HEK293 (cell line): ENCODE results near the gene MLLT3.
A peak's percentile ranks its signal among the peaks of the same experiment; 100 is the strongest.

Source experiments
- ATF2 ChIP-seq: fragments of 450-650 bp; formaldehyde crosslinking; IDR thresholded peaks from 2 replicates; pipeline ENCODE4 v1.5.1; 2016; ENCODE audit warnings: missing biosample characterization, missing genetic modification characterization, low read depth
- BCL11A ChIP-seq: fragments of 450-650 bp; formaldehyde crosslinking; IDR thresholded peaks from 2 replicates; pipeline ENCODE4 v1.5.1; 2016; ENCODE audit warnings: low read depth, missing biosample characterization, missing genetic modification characterization
- HOXA7 ChIP-seq: sonication (generic); formaldehyde crosslinking; IDR thresholded peaks from 2 replicates; pipeline ENCODE4 v1.8.1; 2022; ENCODE audit warnings: missing genetic modification reagents, borderline replicate concordance
- OSR2 ChIP-seq: fragments of 450-650 bp; formaldehyde crosslinking; IDR thresholded peaks from 2 replicates; pipeline ENCODE4 v1.5.1; 2016; ENCODE audit warnings: missing biosample characterization, missing genetic modification characterization
- SP3 ChIP-seq: fragments of 450-650 bp; formaldehyde crosslinking; IDR thresholded peaks from 2 replicates; pipeline ENCODE4 v1.5.1; 2016; ENCODE audit warnings: missing biosample characterization, missing genetic modification characterization
- TSHZ1 ChIP-seq: fragments of 450-650 bp; formaldehyde crosslinking; IDR thresholded peaks from 2 replicates; pipeline ENCODE4 v1.5.1; 2016; ENCODE audit warnings: missing biosample characterization, missing genetic modification characterization, borderline replicate concordance
- YY1 ChIP-seq: fragments of 450-650 bp; formaldehyde crosslinking; IDR thresholded peaks from 2 replicates; pipeline ENCODE4 v1.5.1; 2018; ENCODE audit warnings: missing biosample characterization, missing genetic modification characterization
- ZBTB44 ChIP-seq: fragments of 450-650 bp; IDR thresholded peaks from 2 replicates; pipeline ENCODE4 v1.5.1; 2018; ENCODE audit warnings: missing biosample characterization, mild to moderate bottlenecking, missing genetic modification characterization
- ZFP41 ChIP-seq: fragments of 450-650 bp; formaldehyde crosslinking; IDR thresholded peaks from 2 replicates; pipeline ENCODE4 v1.5.1; 2016; ENCODE audit warnings: missing biosample characterization, missing genetic modification characterization, borderline replicate concordance
- ZNF138 ChIP-seq: fragments of 450-650 bp; formaldehyde crosslinking; IDR thresholded peaks from 2 replicates; pipeline ENCODE4 v1.5.1; 2016; ENCODE audit warnings: missing biosample characterization, missing genetic modification characterization, borderline replicate concordance
- ZNF140 ChIP-seq: fragments of 450-650 bp; formaldehyde crosslinking; IDR thresholded peaks from 2 replicates; pipeline ENCODE4 v1.5.1; 2016; ENCODE audit warnings: missing biosample characterization, missing genetic modification characterization
- ZNF19 ChIP-seq: fragments of 450-650 bp; formaldehyde crosslinking; IDR thresholded peaks from 2 replicates; pipeline ENCODE4; 2016; ENCODE audit warnings: missing biosample characterization, missing genetic modification characterization, low read depth
- ZNF2 ChIP-seq: fragments of 450-650 bp; formaldehyde crosslinking; IDR thresholded peaks from 2 replicates; pipeline ENCODE4 v1.5.1; 2016; ENCODE audit warnings: missing biosample characterization, missing genetic modification characterization
- ZNF223 ChIP-seq: fragments of 450-650 bp; formaldehyde crosslinking; IDR thresholded peaks from 2 replicates; pipeline ENCODE4 v1.5.1; 2016; ENCODE audit warnings: missing biosample characterization, missing genetic modification characterization
- ZNF248 ChIP-seq: fragments of 450-650 bp; formaldehyde crosslinking; IDR thresholded peaks from 2 replicates; pipeline ENCODE4 v1.5.1; 2017; ENCODE audit warnings: missing biosample characterization, missing genetic modification characterization
- ZNF266 ChIP-seq: fragments of 450-650 bp; formaldehyde crosslinking; IDR thresholded peaks from 2 replicates; pipeline ENCODE4 v1.5.1; 2016; ENCODE audit warnings: missing biosample characterization, missing genetic modification characterization, low read depth
- ZNF280C ChIP-seq: fragments of 450-650 bp; formaldehyde crosslinking; IDR thresholded peaks from 2 replicates; pipeline ENCODE4 v1.5.1; 2016; ENCODE audit warnings: missing biosample characterization, missing genetic modification characterization
- ZNF302 ChIP-seq: fragments of 450-650 bp; formaldehyde crosslinking; IDR thresholded peaks from 2 replicates; pipeline ENCODE4 v1.5.1; 2016; ENCODE audit warnings: missing biosample characterization, missing genetic modification characterization, low read depth
- ZNF510 ChIP-seq: fragments of 450-650 bp; formaldehyde crosslinking; IDR thresholded peaks from 2 replicates; pipeline ENCODE4 v1.5.1; 2018; ENCODE audit warnings: mild to moderate bottlenecking, missing genetic modification characterization, missing biosample characterization; ENCODE audit not compliant: insufficient replicate concordance
- ZNF513 ChIP-seq: fragments of 450-650 bp; IDR thresholded peaks from 2 replicates; pipeline ENCODE4 v1.5.1; 2018; ENCODE audit warnings: missing biosample characterization, missing genetic modification characterization
- ZNF600 ChIP-seq: fragments of 450-650 bp; formaldehyde crosslinking; IDR thresholded peaks from 2 replicates; pipeline ENCODE4 v1.5.1; 2016; ENCODE audit warnings: missing biosample characterization, missing genetic modification characterization
- ZNF629 ChIP-seq: fragments of 450-650 bp; formaldehyde crosslinking; IDR thresholded peaks from 2 replicates; pipeline ENCODE4 v1.5.1; 2017; ENCODE audit warnings: missing biosample characterization, missing genetic modification characterization
- ZNF639 ChIP-seq: fragments of 450-650 bp; formaldehyde crosslinking; IDR thresholded peaks from 2 replicates; pipeline ENCODE4 v1.5.1; 2016; ENCODE audit warnings: missing biosample characterization, missing genetic modification characterization
- ZNF645 ChIP-seq: fragments of 450-650 bp; formaldehyde crosslinking; IDR thresholded peaks from 2 replicates; pipeline ENCODE4; 2016; ENCODE audit warnings: missing biosample characterization, missing genetic modification characterization
- ZNF670 ChIP-seq: fragments of 450-650 bp; formaldehyde crosslinking; IDR thresholded peaks from 2 replicates; pipeline ENCODE4 v1.5.1; 2016; ENCODE audit warnings: missing biosample characterization, missing genetic modification characterization, low read depth
- ZSCAN16 ChIP-seq: fragments of 450-650 bp; formaldehyde crosslinking; IDR thresholded peaks from 2 replicates; pipeline ENCODE4 v1.5.1; 2016; ENCODE audit warnings: missing biosample characterization, missing genetic modification characterization

Gene MLLT3

GRCh38 chr9:20496328-20496727 is 126.0 kb downstream of the MLLT3 start (continued):
- 0 out of 2 replicates have a peak, but pooled peaks have one; percentile 50 for TF ChIP-seq TSHZ1 (tag by site-specific recombination)
- no peak for TF ChIP-seq ZNF223 (tag by site-specific recombination)
- TF ChIP-seq BCL11A = peak; percentile 77; the same call in 1 of the 2 replicates
- TF ChIP-seq HOXA7 (CRISPR knock-in tag) = no peak
- TF ChIP-seq ZNF510 (tag by site-specific recombination) = no peak
- no peak for TF ChIP-seq ZNF302
- no peak for TF ChIP-seq ZNF140
- no peak for TF ChIP-seq ZNF645 (tag by site-specific recombination)
- peak; percentile 66 for TF ChIP-seq ZNF600 (tag by site-specific recombination)
- no peak for TF ChIP-seq SP3
- TF ChIP-seq ZBTB44 (tag by site-specific recombination) = no peak
- no peak for TF ChIP-seq ZNF138 (tag by site-specific recombination)
- no peak for TF ChIP-seq ZNF639 (tag by site-specific recombination)
- TF ChIP-seq YY1 = no peak
- no peak for TF ChIP-seq ZNF280C
- no peak for TF ChIP-seq ZNF19 (tag by site-specific recombination)
- no peak for TF ChIP-seq ZSCAN16 (tag by site-specific recombination)
- no peak for TF ChIP-seq ZNF2 (tag by site-specific recombination)
- TF ChIP-seq ZFP41 = no peak
- TF ChIP-seq ZNF629 (tag by site-specific recombination) = peak; percentile 62
- TF ChIP-seq ATF2 (tag by site-specific recombination) = no peak
- no peak for TF ChIP-seq ZNF513 (tag by site-specific recombination)
- no peak for TF ChIP-seq ZNF670 (tag by site-specific recombination)
- peak; percentile 71 for TF ChIP-seq OSR2 (tag by site-specific recombination)
- no peak for TF ChIP-seq ZNF266 (tag by site-specific recombination)
- TF ChIP-seq ZNF248 (tag by site-specific recombination) = no peak
